Peyer's patch (tissue), 4 donors: ENCODE measurements around the gene PLA2G4B. TPM values are rescaled to one million over a fixed set of nuclear protein-coding genes. Genes with fewer than 3 reads are reported as not detected.
"Not testable (repeated sequence)": the region's sequence is repeated elsewhere in the genome, so short reads cannot be mapped to it uniquely, and the experiment has no call there.

ENCODE experiments used
- DNase-seq, 3 donors: peaks; one replicate each; pipeline ENCODE4 v3.0.0-alpha.2; 2017 to 2019
- H3K27ac ChIP-seq, 4 donors: fragments of 200-600 bp; sonication (generic); one replicate each; pipeline ENCODE4 v1.5.1; 2016 to 2019
- H3K27me3 ChIP-seq, 2 donors: fragments of 200-600 bp; sonication (generic); one replicate each; pipeline ENCODE4 v1.5.1; 2019
- H3K36me3 ChIP-seq, 3 donors: fragments of 200-600 bp; sonication (generic); one replicate each; pipeline ENCODE4 v1.5.1; 2016 to 2019
- H3K4me1 ChIP-seq, 4 donors: fragments of 200-600 bp; sonication (generic); one replicate each; pipeline ENCODE4 v1.5.1; 2016 to 2019
- H3K4me3 ChIP-seq, 4 donors: fragments of 200-600 bp; sonication (generic); 1 replicate in 3 of 4; 2 replicates in 1 of 4; pipeline ENCODE4 v1.5.1; 2016 to 2019; ENCODE audit warnings: mild to moderate bottlenecking in 1 of 4
- H3K9me3 ChIP-seq, 4 donors: fragments of 200-600 bp; sonication (generic); one replicate each; pipeline ENCODE4 v1.5.1; 2016 to 2019; ENCODE audit warnings: mild to moderate bottlenecking in 1 of 4
- POLR2A ChIP-seq, 2 donors: fragments of 450-650 bp; IDR thresholded peaks; one replicate each; pipeline ENCODE4 v1.5.1; 2017; ENCODE audit warnings: antibody characterized with exemption in 2 of 2, mild to moderate bottlenecking in 2 of 2, moderate library complexity in 2 of 2
- total RNA-seq, 4 donors: library from RNA; depleted of rRNA; stranded (reverse); fragments of >200 nt; gene quantifications; one replicate each; pipeline ENCODE4 v1.1.0, GENCODE V29; 2016
- TF ChIP-seq, protein P1 (sequence below), 6 experiments: fragments of 450-650 bp in 4 of 6; fragments of 200-600 bp in 2 of 6; sonication (generic) in 1 of 6; IDR thresholded peaks; one replicate each; pipeline ENCODE4 v1.5.1; 2017 to 2019; ENCODE audit warnings: antibody characterized with exemption in 6 of 6, mild to moderate bottlenecking in 3 of 6, moderate library complexity in 1 of 6

Gene PLA2G4B
- total RNA-seq, 4 donors from 2014 or later, result 7.2 to 15.3 (median 13.3) TPM

GRCh38 chr15:41829959-41830646 is 8.5 kb upstream of the PLA2G4B start:
- H3K27me3 ChIP-seq, result no peaks in the 10 kb centered on the region
- H3K4me1 ChIP-seq, result peaks cover 5 to 16% (median 8%) of the 10 kb centered on the region in 4 donors
- no peak overlapping the region for H3K4me3 ChIP-seq
- H3K27ac ChIP-seq, result no peak overlapping the region
- peaks cover 0 to 12% (median 0%) of the 10 kb centered on the region in 3 donors for H3K36me3 ChIP-seq
- no peaks in the 10 kb centered on the region for H3K9me3 ChIP-seq
- no peak for TF ChIP-seq POLR2A (IDR thresholded peaks at IDR 0.05)
- TF ChIP-seq, protein P1, sequence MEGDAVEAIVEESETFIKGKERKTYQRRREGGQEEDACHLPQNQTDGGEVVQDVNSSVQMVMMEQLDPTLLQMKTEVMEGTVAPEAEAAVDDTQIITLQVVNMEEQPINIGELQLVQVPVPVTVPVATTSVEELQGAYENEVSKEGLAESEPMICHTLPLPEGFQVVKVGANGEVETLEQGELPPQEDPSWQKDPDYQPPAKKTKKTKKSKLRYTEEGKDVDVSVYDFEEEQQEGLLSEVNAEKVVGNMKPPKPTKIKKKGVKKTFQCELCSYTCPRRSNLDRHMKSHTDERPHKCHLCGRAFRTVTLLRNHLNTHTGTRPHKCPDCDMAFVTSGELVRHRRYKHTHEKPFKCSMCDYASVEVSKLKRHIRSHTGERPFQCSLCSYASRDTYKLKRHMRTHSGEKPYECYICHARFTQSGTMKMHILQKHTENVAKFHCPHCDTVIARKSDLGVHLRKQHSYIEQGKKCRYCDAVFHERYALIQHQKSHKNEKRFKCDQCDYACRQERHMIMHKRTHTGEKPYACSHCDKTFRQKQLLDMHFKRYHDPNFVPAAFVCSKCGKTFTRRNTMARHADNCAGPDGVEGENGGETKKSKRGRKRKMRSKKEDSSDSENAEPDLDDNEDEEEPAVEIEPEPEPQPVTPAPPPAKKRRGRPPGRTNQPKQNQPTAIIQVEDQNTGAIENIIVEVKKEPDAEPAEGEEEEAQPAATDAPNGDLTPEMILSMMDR (IDR thresholded peaks at IDR 0.05), result no peak
- no peak for DNase-seq

- not testable (repeated sequence) for H3K9me3 ChIP-seq, H3K4me3 ChIP-seq, H3K27ac ChIP-seq, H3K36me3 ChIP-seq, H3K27me3 ChIP-seq
- peak in 2 of 3 donors; percentile 27 to 67 for DNase-seq
- H3K4me1 ChIP-seq, result peaks cover 5 to 16% (median 8%) of the 10 kb centered on the region in 4 donors
These were observed 7.4 kb upstream of the PLA2G4B start for GRCh38 chr15:41831291-41831690.

DNA sequence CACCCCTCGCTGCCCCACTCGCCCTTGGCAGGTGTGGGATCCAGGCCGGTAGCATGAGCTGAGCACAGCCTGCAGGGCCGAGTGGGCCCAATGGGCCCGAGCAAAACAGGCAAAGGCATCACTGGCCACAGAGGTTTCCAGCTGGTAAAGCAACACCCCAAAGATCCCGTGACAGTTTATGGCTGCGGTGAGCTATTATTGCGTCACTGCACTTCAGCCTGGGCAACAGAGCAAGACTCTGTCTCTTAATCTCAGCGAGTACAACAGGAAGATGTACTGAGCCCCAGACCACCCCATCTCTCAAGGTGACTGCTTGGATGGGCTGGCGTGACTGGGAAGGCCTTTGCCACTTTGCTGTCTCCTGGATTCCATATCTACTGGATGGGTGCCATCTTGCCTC is 6.4 kb upstream of the PLA2G4B start:
- H3K36me3 ChIP-seq, result peaks cover 0 to 10% (median 0%) of the 10 kb centered on the region in 3 donors
- H3K27ac ChIP-seq, result no peak overlapping the region
- H3K9me3 ChIP-seq, result no peaks in the 10 kb centered on the region
- no peak for DNase-seq
- TF ChIP-seq, protein P1 (IDR thresholded peaks at IDR 0.05), result no peak
- TF ChIP-seq POLR2A (IDR thresholded peaks at IDR 0.05), result no peak
- H3K4me1 ChIP-seq, result peaks cover 5 to 15% (median 8%) of the 10 kb centered on the region in 4 donors
- H3K4me3 ChIP-seq, result no peak overlapping the region
- H3K27me3 ChIP-seq, result no peaks in the 10 kb centered on the region

GRCh38 chr15:41832875-41833274 is 5.8 kb upstream of the PLA2G4B start:
- TF ChIP-seq, protein P1 (IDR thresholded peaks at IDR 0.05), result no peak
- no peak for TF ChIP-seq POLR2A (IDR thresholded peaks at IDR 0.05)
- Histone ChIP-seq H3K9me3 (no peaks in the 10 kb centered on the region), H3K4me3 (no peak overlapping the region), H3K36me3 (peaks cover 0 to 10% (median 0%) of the 10 kb centered on the region in 3 donors), H3K4me1 (peaks cover 2 to 12% (median 7%) of the 10 kb centered on the region in 4 donors), H3K27ac (no peak overlapping the region), H3K27me3 (no peaks in the 10 kb centered on the region)
- DNase-seq, result no peak

- H3K27me3 ChIP-seq, result no peaks in the 10 kb centered on the region
- H3K4me3 ChIP-seq, result no peak overlapping the region
- H3K27ac ChIP-seq, result no peak overlapping the region
- H3K36me3 ChIP-seq, result peaks cover 0 to 10% (median 0%) of the 10 kb centered on the region in 3 donors
- H3K4me1 ChIP-seq, result peaks cover 0 to 5% (median 2%) of the 10 kb centered on the region in 4 donors
- TF ChIP-seq POLR2A (IDR thresholded peaks at IDR 0.05), result no peak
- TF ChIP-seq, protein P1 (IDR thresholded peaks at IDR 0.05), result no peak
- no peak for DNase-seq
- no peaks in the 10 kb centered on the region for H3K9me3 ChIP-seq
These were observed 4.6 kb upstream of the PLA2G4B start for GRCh38 chr15:41834096-41834495.

GRCh38 chr15:41836073-41836472 is 2.6 kb upstream of the PLA2G4B start:
- Histone ChIP-seq H3K9me3 (no peaks in the 10 kb centered on the region), H3K27ac (no peak overlapping the region), H3K4me3 (no peak overlapping the region), H3K4me1 (peaks cover 0 to 3% (median 0%) of the 10 kb centered on the region in 4 donors), H3K27me3 (no peaks in the 10 kb centered on the region), H3K36me3 (peaks cover 0 to 17% (median 0%) of the 10 kb centered on the region in 3 donors)
- DNase-seq, result no peak
- TF ChIP-seq POLR2A (IDR thresholded peaks at IDR 0.05), result no peak
- TF ChIP-seq, protein P1 (IDR thresholded peaks at IDR 0.05), result no peak
